A673 (cell line): Measurements from ENCODE around the gene BTBD2. TPM values are rescaled to one million over a fixed set of nuclear protein-coding genes. Genes with fewer than 3 reads are reported as not detected.

ENCODE experiments used
- BruUV-seq: library from RNA; stranded (reverse); fragments of 400-500 nt; replicated peaks from 2 replicates; lab custom pipeline; 2021; lab: Mats Ljungman, UMichigan
- CTCF ChIA-PET: fragments of 300-600 bp; sonication (Branson Sonifier 250); formaldehyde crosslinking; loops from one replicate; lab custom pipeline; 2022; ENCODE audit warnings: antibody characterized with exemption; lab: Charles Lee
- POLR2A ChIA-PET: fragments of 300-600 bp; sonication (Branson Sonifier 250); formaldehyde crosslinking; loops from one replicate; lab custom pipeline; 2022; ENCODE audit warnings: antibody characterized with exemption; ENCODE audit not compliant: low non-redundant PET; lab: Charles Lee
- DNase-seq: peaks from one replicate; pipeline ENCODE4 v3.0.0-alpha.2; 2015; ENCODE audit warnings: low spot score
- H3K27ac ChIP-seq: fragments of 200-600 bp; sonication (generic); 2 replicates; pipeline ENCODE4 v1.5.1; 2016; ENCODE audit warnings: mixed run types, low read depth, mild to moderate bottlenecking, mixed read lengths, antibody characterized with exemption, low read length; ENCODE audit not compliant: poor library complexity, severe bottlenecking
- H3K27me3 ChIP-seq: fragments of 200-600 bp; sonication (generic); replicated peaks from 2 replicates; pipeline ENCODE4 v1.6.1; 2017; ENCODE audit warnings: mixed run types, low read depth, mild to moderate bottlenecking, mixed read lengths, antibody characterized with exemption, low read length; ENCODE audit not compliant: insufficient read depth, poor library complexity
- H3K36me3 ChIP-seq: fragments of 200-600 bp; sonication (generic); 2 replicates; pipeline ENCODE4 v1.6.1; 2016; ENCODE audit warnings: mixed run types, mild to moderate bottlenecking, mixed read lengths, antibody characterized with exemption, low read length; ENCODE audit not compliant: insufficient read depth, poor library complexity, severe bottlenecking
- H3K4me1 ChIP-seq: fragments of 200-600 bp; sonication (generic); 2 replicates; pipeline ENCODE4 v1.6.1; 2017; ENCODE audit warnings: mixed run types, mild to moderate bottlenecking, mixed read lengths, antibody characterized with exemption, low read length; ENCODE audit not compliant: insufficient read depth, poor library complexity, severe bottlenecking
- H3K4me3 ChIP-seq: fragments of 200-600 bp; sonication (generic); 2 replicates; pipeline ENCODE4 v1.5.1; 2016; ENCODE audit warnings: low read depth, mixed run types, mild to moderate bottlenecking, mixed read lengths, low read length; ENCODE audit not compliant: poor library complexity, severe bottlenecking
- H3K9me3 ChIP-seq: fragments of 200-600 bp; sonication (generic); 2 replicates; pipeline ENCODE4 v1.6.1; 2016; ENCODE audit warnings: mixed run types, low read depth, mild to moderate bottlenecking, mixed read lengths, antibody characterized with exemption, low read length; ENCODE audit not compliant: poor library complexity, severe bottlenecking
- CTCF ChIP-seq: fragments of 300-800, 200-600 bp; sonication (generic); conservative IDR thresholded peaks from 2 replicates; pipeline ENCODE4 v1.5.1; 2017; ENCODE audit warnings: low read depth, mild to moderate bottlenecking, antibody characterized with exemption, low read length, moderate library complexity, mixed read lengths
- EZH2 ChIP-seq: fragments of 200-600 bp; sonication (generic); IDR thresholded peaks from 2 replicates; pipeline ENCODE4 v1.6.1; 2017; ENCODE audit warnings: borderline replicate concordance, low read depth, mild to moderate bottlenecking, mixed read lengths, antibody characterized with exemption, low read length; ENCODE audit not compliant: poor library complexity, severe bottlenecking
- intact Hi-C: fragments of 100-400 bp; cut with micrococcal nuclease; formaldehyde crosslinking; loops from one replicate; pipeline ENCODE4 v1.10.0; 2022; ENCODE audit not compliant: unreplicated experiment
- total RNA-seq: library from RNA; stranded (reverse); gene quantifications from 2 replicates; pipeline ENCODE4 v1.2.3, GENCODE V29; 2021

Gene BTBD2
- total RNA-seq, 1 experiment from 2014 or later = 91.7 TPM

- peaks cover 5% of the 10 kb centered on the region for H3K4me1 ChIP-seq
- H3K36me3 ChIP-seq = peaks cover 35% of the 10 kb centered on the region
- no peak overlapping the region for H3K27ac ChIP-seq
- no peak overlapping the region for H3K4me3 ChIP-seq
- no peaks in the 10 kb centered on the region for H3K9me3 ChIP-seq
- no peak for TF ChIP-seq EZH2
- TF ChIP-seq CTCF = no peak
- intact Hi-C loops = no loop called here
- ChIA-PET CTCF (no interaction called here), POLR2A (no interaction called here)
- BruUV-seq = no TSS peak
- no peaks in the 10 kb centered on the region for H3K27me3 ChIP-seq
- no peak for DNase-seq
These were observed 40.9 kb downstream of the BTBD2 start for GRCh38 chr19:1974381-1975161.

- Histone ChIP-seq H3K4me3 (no peak overlapping the region), H3K27me3 (no peaks in the 10 kb centered on the region), H3K9me3 (no peaks in the 10 kb centered on the region), H3K4me1 (peaks cover 5% of the 10 kb centered on the region), H3K36me3 (peaks cover 22% of the 10 kb centered on the region), H3K27ac (no peak overlapping the region)
- no peak for DNase-seq
- intact Hi-C loops = no loop called here
- ChIA-PET CTCF (no interaction called here), POLR2A (no interaction called here)
- no peak for TF ChIP-seq CTCF
- TF ChIP-seq EZH2 = no peak
- no TSS peak for BruUV-seq
These were observed 44.6 kb downstream of the BTBD2 start for GRCh38 chr19:1970806-1971502.

- peaks cover 17% of the 10 kb centered on the region for H3K36me3 ChIP-seq
- ChIA-PET POLR2A (no interaction called here), CTCF (interaction anchor here (0.8 kb wide), 1 partner anchor 27 kb away, joined by 3 read pairs; no protein-coding TSS in a partner anchor)
- no peak for DNase-seq
- BruUV-seq = no TSS peak
- H3K4me1 ChIP-seq = peaks cover 5% of the 10 kb centered on the region
- H3K27me3 ChIP-seq = no peaks in the 10 kb centered on the region
- TF ChIP-seq EZH2 = no peak
- no peak for TF ChIP-seq CTCF
- intact Hi-C loops = no loop called here
- H3K4me3 ChIP-seq = no peak overlapping the region
- H3K27ac ChIP-seq = no peak overlapping the region
- H3K9me3 ChIP-seq = no peaks in the 10 kb centered on the region
These were observed 45.3 kb downstream of the BTBD2 start for GRCh38 chr19:1970003-1970805.
